Measurements from ENCODE around the gene RPUSD2.

The RPUSD2 gene
- total RNA-seq: 11.2 to 35.1 (median 19.4) reads per million in 3 experiments

DNA sequence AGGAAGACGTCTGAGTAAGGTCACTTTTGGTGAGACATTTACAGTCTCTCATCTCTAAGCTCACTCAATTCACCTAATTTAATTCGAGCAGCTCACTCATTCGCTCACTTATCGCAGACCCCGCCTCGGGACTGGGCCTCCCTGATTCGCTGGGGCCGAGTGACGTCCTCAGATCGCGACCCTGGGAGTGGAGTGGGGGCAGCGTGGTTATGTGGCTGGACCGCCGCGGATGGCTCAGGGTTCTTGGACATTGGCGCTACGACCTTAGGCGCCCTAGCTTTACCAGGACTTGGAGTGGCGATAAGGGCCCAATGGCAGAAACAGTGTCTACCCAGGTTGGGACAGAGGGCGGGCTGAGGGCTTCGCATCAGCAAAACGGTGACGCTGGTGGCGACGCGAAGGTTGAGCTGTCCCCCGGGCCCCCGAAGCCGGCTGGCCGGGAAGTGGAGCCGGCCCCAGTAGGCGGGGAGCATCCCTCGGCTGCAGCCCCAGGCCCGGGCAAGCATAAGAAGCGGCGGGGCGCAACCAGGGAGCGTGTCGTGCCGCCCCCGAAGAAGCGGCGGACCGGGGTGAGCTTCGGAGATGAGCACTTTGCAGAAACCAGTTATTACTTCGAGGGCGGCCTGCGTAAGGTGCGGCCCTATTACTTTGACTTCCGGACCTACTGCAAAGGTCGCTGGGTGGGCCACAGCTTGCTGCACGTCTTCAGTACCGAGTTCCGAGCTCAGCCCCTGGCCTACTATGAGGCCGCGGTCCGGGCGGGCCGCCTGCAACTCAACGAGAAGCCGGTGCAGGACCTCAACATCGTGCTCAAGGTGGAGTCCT is at the start of gene RPUSD2:
RPUSD2 (plus strand) TSS at position 171 of the 825 bp plus-strand sequence; CDS start at position 210, 39 bp downstream.
- peak; percentile 89 for DNase-seq

- DNase-seq: no peak
These were observed 45.5 kb upstream of the RPUSD2 start for GRCh38 chr15:40523611-40524010.

DNA sequence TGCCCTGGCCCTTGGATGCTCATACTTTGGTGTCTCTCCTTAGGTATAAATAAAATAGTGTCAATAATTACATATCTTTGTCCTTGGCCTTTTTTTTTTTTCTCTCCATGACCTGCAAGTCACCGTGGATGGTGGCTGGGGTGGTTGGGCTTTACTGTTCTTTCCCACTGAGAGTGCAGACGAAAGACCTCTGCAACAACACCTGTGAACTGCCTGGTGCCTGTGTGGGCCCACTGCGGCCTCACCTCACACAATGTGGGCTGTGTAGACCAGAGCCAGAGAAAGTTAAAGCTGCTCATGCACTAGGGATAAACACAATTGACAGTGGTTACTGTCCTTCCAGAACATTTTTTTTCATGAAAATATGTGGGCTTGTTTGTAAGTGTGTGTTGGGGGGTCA is 43.2 kb upstream of the RPUSD2 start:
- no peak for DNase-seq

- DNase-seq: no peak
These were observed 40.3 kb upstream of the RPUSD2 start for GRCh38 chr15:40528801-40529200.

- no peak for DNase-seq
These were observed 35.2 kb upstream of the RPUSD2 start for GRCh38 chr15:40533763-40534364.

- no peak for DNase-seq
These were observed 34.7 kb upstream of the RPUSD2 start for GRCh38 chr15:40534371-40534770.

- no peak for DNase-seq
These were observed 32.6 kb upstream of the RPUSD2 start for GRCh38 chr15:40536501-40536900.

DNA sequence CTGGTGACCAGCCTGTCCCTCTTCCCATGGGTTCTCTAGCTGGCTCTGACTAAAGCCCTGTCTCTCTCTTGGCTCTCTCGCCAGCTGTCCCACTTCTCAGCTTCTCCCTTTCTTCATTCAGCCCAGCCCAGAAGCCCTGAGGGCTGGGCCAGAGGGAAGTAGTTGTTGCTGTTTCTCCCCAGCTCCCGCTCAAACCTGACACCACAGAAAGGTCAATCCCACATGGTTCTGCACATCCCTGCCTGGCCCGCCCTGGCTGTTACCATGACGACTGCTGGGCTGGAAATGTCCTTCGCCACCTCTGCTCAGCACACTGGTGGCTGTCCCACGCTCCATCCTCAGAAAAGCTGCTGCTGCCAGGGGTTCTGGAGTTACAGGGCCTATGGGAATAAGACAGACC is 30.1 kb upstream of the RPUSD2 start:
- DNase-seq: no peak

DNA sequence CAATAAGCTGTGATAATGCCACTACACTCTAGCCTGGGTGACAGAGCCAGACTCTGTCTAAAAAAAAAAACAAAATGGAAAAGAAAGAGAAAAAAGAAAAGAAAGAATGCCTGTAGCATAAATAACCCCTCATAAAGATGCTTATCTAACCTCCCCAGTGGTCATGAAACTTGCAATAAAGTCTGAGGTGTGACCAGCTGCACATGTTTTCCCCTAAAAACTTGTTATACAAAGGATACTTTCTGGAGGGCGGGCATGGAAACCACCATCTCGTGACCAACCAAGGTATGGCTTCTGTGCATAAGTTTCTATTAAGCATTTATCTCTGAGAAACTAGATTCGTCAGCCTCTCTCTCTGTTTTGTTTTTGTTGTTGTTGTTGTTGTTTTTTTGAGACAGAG is 26.0 kb upstream of the RPUSD2 start:
- DNase-seq: no peak

DNA sequence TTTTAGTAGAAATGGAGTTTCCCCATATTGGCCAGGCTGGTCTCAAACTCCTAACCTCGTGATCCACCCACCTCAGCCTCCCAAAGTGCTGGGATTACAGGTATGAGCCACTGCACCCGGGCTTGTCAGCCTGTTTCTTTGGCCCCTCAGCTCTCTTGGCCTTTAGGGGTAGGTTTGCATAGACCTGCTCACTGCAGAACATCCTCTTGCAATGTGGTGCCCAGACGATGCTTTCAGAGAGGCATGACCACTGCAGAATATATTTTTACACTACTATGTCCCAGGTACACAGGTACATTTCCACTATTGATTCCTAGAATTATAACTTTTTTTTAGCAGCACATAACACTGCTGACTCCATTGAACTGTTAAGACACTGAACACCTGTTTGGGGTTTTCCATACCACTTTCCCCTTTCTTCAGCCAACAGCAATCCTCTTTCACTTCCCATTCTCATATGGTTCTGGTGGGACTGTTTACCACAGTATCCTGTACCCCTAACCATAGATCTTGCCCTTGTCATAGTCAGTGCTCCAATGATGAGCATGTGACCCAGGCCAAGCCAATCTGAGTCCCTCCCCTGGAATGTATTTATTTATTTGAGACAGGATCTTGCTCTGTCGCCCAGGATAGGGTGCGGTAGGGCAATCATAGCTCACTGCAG is 25.3 kb upstream of the RPUSD2 start:
- no peak for DNase-seq

DNA sequence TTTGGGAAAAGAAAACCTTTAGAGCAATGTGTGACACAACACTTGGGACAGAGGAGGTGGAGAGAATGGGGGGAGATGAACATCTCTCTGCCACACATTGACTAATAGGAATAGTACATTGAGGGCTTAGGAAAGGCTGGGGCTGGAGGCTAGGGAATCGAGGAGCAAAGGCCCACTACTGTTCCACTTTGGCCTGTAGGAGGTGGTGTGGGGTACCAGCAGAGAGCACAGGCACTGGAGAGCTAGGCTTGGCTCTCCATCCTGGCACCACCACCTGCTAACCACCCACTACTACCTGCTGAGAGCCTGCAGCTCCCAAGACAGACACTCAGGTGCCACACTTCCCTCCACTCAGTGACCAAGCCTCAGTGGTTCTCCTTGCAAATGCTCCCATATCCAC is 23.6 kb upstream of the RPUSD2 start:
- no peak for DNase-seq

DNA sequence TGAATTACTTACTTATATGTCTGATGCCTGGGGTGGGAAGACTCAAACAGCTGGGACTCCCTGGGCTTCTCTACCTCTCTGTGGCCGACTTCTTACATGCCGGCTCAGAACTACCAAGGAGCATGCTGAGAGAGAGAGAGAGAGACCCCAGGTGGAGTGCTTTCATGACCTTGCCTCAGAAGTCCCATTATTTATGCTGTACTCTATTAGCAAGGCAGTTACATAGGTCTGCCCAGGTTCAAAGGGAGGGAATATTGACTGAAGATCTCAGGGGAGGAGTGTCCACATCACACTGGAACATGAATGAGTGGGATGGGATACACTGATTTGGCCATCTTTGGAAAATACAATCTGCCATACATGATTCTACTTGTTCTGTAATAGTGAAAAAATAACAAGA is 20.5 kb upstream of the RPUSD2 start:
- no peak for DNase-seq

DNA sequence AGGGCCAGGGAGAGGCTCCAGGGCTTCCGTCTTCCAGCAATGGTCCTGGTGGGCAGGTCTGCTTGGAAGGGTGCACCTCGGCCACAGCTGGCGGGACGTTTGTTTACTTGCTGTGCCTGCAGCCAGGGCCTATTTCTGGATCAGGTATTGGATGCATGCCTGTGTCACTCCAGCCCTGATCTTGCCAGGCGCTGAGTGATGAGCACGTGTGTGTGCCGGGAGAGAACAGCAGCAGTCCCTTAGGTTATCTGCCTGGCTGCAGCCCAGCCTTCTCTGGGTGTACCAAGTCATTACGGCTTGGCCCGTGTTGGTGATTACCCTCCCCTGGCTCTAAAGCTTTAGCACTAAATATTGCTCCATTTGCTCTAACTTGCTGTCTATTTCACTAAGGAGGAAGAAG is 19.2 kb upstream of the RPUSD2 start:
- no peak for DNase-seq

- DNase-seq: no peak
These were observed 18.6 kb upstream of the RPUSD2 start for GRCh38 chr15:40550341-40551037.

GRCh38 chr15:40554161-40554525 is 15.0 kb upstream of the RPUSD2 start:
- DNase-seq: no peak

DNA sequence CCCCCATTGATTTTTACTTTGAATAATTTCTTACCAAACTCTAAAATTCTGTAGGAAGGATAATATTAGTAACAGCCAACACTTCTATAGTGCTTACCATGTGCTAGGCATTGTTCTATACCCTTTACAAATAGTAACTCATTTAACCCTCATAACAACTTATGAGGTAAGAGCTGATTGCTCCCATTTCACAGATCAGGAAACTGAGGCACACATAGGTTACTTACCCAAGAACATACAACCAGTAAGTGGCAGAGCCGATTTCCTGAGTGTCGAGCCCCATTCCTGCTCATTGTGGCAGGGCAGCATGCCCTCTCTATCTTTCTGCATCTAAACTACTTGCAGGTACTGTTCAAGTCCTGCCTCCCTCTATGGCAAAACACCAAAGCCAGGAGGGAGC is 13.2 kb upstream of the RPUSD2 start:
- no peak for DNase-seq

DNA sequence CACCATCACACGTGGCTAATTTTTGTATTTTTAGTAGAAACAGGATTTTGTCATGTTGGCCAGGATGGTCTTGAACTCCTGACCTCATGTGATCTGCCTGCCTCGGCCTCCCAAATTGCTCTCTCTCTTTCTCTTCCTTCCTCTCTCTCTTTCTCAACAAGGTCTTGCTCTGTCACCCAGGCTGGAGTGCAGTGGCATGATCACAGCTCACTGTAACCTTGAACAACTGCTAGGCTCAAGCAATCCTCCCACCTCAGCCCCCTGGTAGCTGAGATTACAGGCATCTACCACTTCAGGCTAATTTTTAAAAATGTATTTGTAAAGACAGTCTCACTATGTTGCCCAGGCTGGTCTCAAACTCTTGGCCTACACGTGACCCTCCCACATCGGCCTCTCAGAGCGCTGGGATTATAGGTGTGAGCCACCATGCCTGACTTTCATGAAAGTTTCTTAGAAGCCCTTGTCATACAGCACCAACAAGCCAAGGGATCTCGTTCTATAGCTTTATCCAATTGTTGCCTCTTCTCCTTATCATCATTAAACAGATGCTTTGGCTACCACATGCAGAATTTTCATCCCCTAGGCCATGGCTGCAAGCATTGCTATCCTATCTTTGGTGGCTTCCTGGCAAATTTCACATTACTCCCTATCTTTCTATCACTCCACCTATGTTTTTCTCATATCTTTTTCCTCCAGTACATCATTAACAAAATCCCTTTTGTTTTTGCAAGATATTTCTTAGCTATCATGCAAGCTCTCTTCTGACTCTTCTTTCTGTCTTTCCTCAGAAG is 10.0 kb upstream of the RPUSD2 start:
- no peak for DNase-seq

- no peak for DNase-seq
These were observed 6.4 kb upstream of the RPUSD2 start for GRCh38 chr15:40562691-40563090.

DNA sequence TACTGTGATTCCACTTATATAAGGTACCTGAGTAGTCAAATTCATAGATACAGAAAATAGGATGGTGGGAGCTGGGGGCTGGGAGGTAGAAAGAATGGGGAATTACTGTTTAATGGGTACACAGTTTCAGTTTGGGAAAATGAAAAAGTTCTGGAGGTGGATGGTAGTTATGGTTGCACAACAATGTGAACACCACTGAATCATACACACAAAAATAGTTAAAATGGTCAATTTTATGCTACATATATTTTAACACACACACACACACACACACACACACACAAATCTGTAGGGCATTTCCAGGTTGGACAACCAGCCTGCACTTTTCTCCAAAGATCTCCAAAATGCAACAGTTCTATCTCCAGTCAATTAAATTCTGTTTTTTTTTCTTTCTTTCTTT is 5.7 kb upstream of the RPUSD2 start:
- no peak for DNase-seq

- peak; percentile 96 for DNase-seq
These were observed 4.3 kb upstream of the RPUSD2 start, which contains the start of gene CCDC32 for GRCh38 chr15:40564591-40565332. TSS of gene CCDC32 (minus strand) at chr15:40565042. CDS start at chr15:40563015, 2,027 bp downstream.

All from central memory CD4-positive, alpha-beta T cell (primary cell).